H9 (cell line): ENCODE results near the gene TCF7L2. TPM values are rescaled to one million over a fixed set of nuclear protein-coding genes. Genes with fewer than 3 reads are reported as not detected.

Experiments used
- DNase-seq: peaks from one replicate; pipeline ENCODE4 v3.0.0-alpha.2; 2017
- H2AFZ ChIP-seq: one replicate; pipeline ENCODE4 v1.6.1; 2013; ENCODE audit warnings: mild to moderate bottlenecking, low read length, control low read depth, moderate library complexity
- H2AK5ac ChIP-seq: 2 replicates; pipeline ENCODE4 v1.6.1; 2013; ENCODE audit warnings: low read length, control low read depth, mixed read lengths; ENCODE audit not compliant: insufficient read length
- H2BK120ac ChIP-seq: one replicate; pipeline ENCODE4 v1.6.1; 2013; ENCODE audit warnings: low read depth, mild to moderate bottlenecking, low read length, control low read depth, inconsistent platforms; ENCODE audit not compliant: poor library complexity, severe bottlenecking
- H2BK12ac ChIP-seq: 2 replicates; pipeline ENCODE4 v1.6.1; 2013; ENCODE audit warnings: low read length, control low read depth, mixed read lengths, low read depth; ENCODE audit not compliant: insufficient read length
- H2BK15ac ChIP-seq: 2 replicates; pipeline ENCODE4 v1.6.1; 2013; ENCODE audit warnings: low read depth, low read length, control low read depth
- H2BK20ac ChIP-seq: one replicate; pipeline ENCODE4 v1.6.1; 2013; ENCODE audit warnings: low read depth, mild to moderate bottlenecking, low read length, control low read depth, inconsistent platforms; ENCODE audit not compliant: poor library complexity, severe bottlenecking
- H2BK5ac ChIP-seq: 2 replicates; pipeline ENCODE4 v1.6.1; 2013; ENCODE audit warnings: low read length, control low read depth, mixed read lengths; ENCODE audit not compliant: insufficient read length
- H3K14ac ChIP-seq: 2 replicates; pipeline ENCODE4 v1.6.1; 2013; ENCODE audit warnings: low read length, control low read depth; ENCODE audit not compliant: insufficient read depth
- H3K18ac ChIP-seq: 2 replicates; pipeline ENCODE4 v1.6.1; 2013; ENCODE audit warnings: low read depth, mild to moderate bottlenecking, mixed read lengths, low read length, control low read depth; ENCODE audit not compliant: insufficient read length
- H3K23ac ChIP-seq: 2 replicates; pipeline ENCODE4 v1.6.1; 2013; ENCODE audit warnings: low read length, control low read depth, mixed read lengths, low read depth; ENCODE audit not compliant: insufficient read length
- H3K23me2 ChIP-seq: 2 replicates; pipeline ENCODE4 v1.6.1; 2013; ENCODE audit warnings: low read depth, mild to moderate bottlenecking, mixed read lengths, low read length, control low read depth; ENCODE audit not compliant: insufficient read length, poor library complexity, severe bottlenecking
- H3K27ac ChIP-seq: 2 replicates; pipeline ENCODE4 v1.5.1; 2013; ENCODE audit warnings: low read length, control low read depth, mixed read lengths, low read depth; ENCODE audit not compliant: insufficient read length
- H3K27me3 ChIP-seq: 2 replicates; pipeline ENCODE4 v1.6.1; 2013; ENCODE audit warnings: low read length, control low read depth, inconsistent platforms; ENCODE audit not compliant: insufficient read depth
- H3K4ac ChIP-seq: 2 replicates; pipeline ENCODE4 v1.6.1; 2013; ENCODE audit warnings: low read depth, mild to moderate bottlenecking, control low read depth, inconsistent platforms, low read length, moderate library complexity
- H3K4me1 ChIP-seq: 2 replicates; pipeline ENCODE4 v1.6.1; 2013; ENCODE audit warnings: low read length, control low read depth, inconsistent platforms; ENCODE audit not compliant: insufficient read depth
- H3K4me2 ChIP-seq: 2 replicates; pipeline ENCODE4 v1.6.1; 2013; ENCODE audit warnings: low read length, control low read depth, mixed read lengths; ENCODE audit not compliant: insufficient read length, insufficient read depth
- H3K56ac ChIP-seq: 2 replicates; pipeline ENCODE4 v1.6.1; 2013; ENCODE audit warnings: low read depth, mild to moderate bottlenecking, mixed read lengths, low read length, control low read depth; ENCODE audit not compliant: insufficient read length
- H3K79me1 ChIP-seq: 2 replicates; pipeline ENCODE4 v1.6.1; 2013; ENCODE audit warnings: low read depth, mild to moderate bottlenecking, moderate library complexity, low read length, control low read depth, inconsistent platforms; ENCODE audit not compliant: insufficient read depth, poor library complexity, severe bottlenecking
- H3K79me2 ChIP-seq: 2 replicates; pipeline ENCODE4 v1.6.1; 2013; ENCODE audit warnings: low read length, control low read depth, inconsistent platforms; ENCODE audit not compliant: insufficient read depth
- H3K9ac ChIP-seq: 2 replicates; pipeline ENCODE4 v1.6.1; 2013; ENCODE audit warnings: low read length, control low read depth, mixed read lengths; ENCODE audit not compliant: insufficient read length; ENCODE audit errors: extremely low read depth
- H3K9me3 ChIP-seq: one replicate; pipeline ENCODE4 v1.6.1; 2013; ENCODE audit warnings: low read depth, low read length, inconsistent platforms; ENCODE audit not compliant: control insufficient read depth
- H3T11ph ChIP-seq: one replicate; pipeline ENCODE4 v1.6.1; 2013; ENCODE audit warnings: mild to moderate bottlenecking, low read length, control low read depth, inconsistent platforms
- H4K20me1 ChIP-seq: one replicate; pipeline ENCODE4 v1.6.1; 2013; ENCODE audit not compliant: control insufficient read depth, insufficient read length, insufficient read depth
- H4K5ac ChIP-seq: 2 replicates; pipeline ENCODE4 v1.6.1; 2013; ENCODE audit warnings: low read depth, mild to moderate bottlenecking, mixed read lengths, low read length, control low read depth; ENCODE audit not compliant: insufficient read length
- H4K8ac ChIP-seq: replicated peaks from 2 replicates; pipeline ENCODE4 v1.6.1; 2013; ENCODE audit warnings: low read length, control low read depth, mixed read lengths, low read depth; ENCODE audit not compliant: insufficient read length
- H4K91ac ChIP-seq: 2 replicates; pipeline ENCODE4 v1.6.1; 2013; ENCODE audit warnings: low read depth, mild to moderate bottlenecking, moderate library complexity, mixed read lengths, low read length, control low read depth; ENCODE audit not compliant: insufficient read length
- H3K27ac Mint-ChIP-seq, 3 experiments: 2 replicates in 2 of 3; 3 replicates in 1 of 3; pipeline ENCODE4 v1.8.0; 2020 to 2021; ENCODE audit warnings: mixed read lengths in 3 of 3, mild to moderate bottlenecking in 1 of 3, moderate library complexity in 1 of 3
- H3K27me3 Mint-ChIP-seq: 2 replicates; pipeline ENCODE4 v1.8.0; 2021; ENCODE audit warnings: low read depth, mild to moderate bottlenecking, moderate library complexity, mixed read lengths
- H3K36me3 Mint-ChIP-seq, 3 experiments: 2 replicates in 2 of 3; 3 replicates in 1 of 3; pipeline ENCODE4 v1.8.0; 2020 to 2021; ENCODE audit warnings: low read depth in 3 of 3, mixed read lengths in 3 of 3; ENCODE audit not compliant: insufficient read depth in 1 of 3
- H3K4me1 Mint-ChIP-seq, 2 experiments: 2 replicates each; pipeline ENCODE4 v1.8.0; 2020; ENCODE audit warnings: mixed read lengths in 2 of 2
- H3K4me3 Mint-ChIP-seq, 2 experiments: 2 replicates in 1 of 2; 3 replicates in 1 of 2; pipeline ENCODE4 v1.8.0; 2020 to 2021; ENCODE audit warnings: mild to moderate bottlenecking in 2 of 2, mixed read lengths in 2 of 2, moderate library complexity in 1 of 2
- H3K9me3 Mint-ChIP-seq, 2 experiments: 2 replicates in 1 of 2; 3 replicates in 1 of 2; pipeline ENCODE4 v1.8.0; 2020; ENCODE audit warnings: mild to moderate bottlenecking in 2 of 2, mixed read lengths in 2 of 2, moderate library complexity in 1 of 2
- WGBS: extraction: QIAGEN DNeasy Blood & Tissue Kit; methylation state at CpG from one replicate; pipeline ENCODE4 v1.1.7; 2013; ENCODE audit warnings: missing lambda C conversion rate, low lambda C conversion rate, mixed read lengths; ENCODE audit not compliant: insufficient read length; ENCODE audit errors: extremely low coverage; 5-methylcytosine and 5-hydroxymethylcytosine counted together
- total RNA-seq: library from RNA; stranded (reverse); gene quantifications from 2 replicates; pipeline ENCODE4 v1.2.1, GENCODE V29; 2021
- TF ChIP-seq, protein P1 (sequence below): fragments of 200-600 bp; sonication (generic); conservative IDR thresholded peaks from 3 replicates; pipeline ENCODE4 v1.8.0; 2021; ENCODE audit warnings: antibody characterized with exemption, mild to moderate bottlenecking

TCF7L2 gene
- total RNA-seq, 1 experiment from 2014 or later: 71.1 TPM

DNA sequence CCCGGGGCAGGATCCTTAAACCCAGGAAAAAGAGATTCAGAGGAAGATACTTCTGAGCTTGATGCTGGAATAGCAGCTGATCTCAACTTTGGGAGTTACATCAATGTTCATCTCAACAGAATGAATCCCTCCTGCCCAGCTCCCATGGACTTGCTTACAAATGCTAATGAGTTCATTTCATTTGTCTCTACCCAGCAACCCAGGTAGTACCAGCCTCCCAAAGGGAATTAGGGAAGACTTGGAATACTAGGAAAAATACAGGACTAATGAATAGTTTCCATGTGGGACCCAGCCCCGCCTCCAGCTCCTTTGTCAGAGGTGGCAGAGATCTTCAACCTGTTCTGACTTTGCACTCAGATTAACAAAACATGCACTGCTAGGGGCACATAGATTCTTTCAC is 22.1 kb upstream of the TCF7L2 start:
- no peaks in the 10 kb centered on the region for H3K79me1 ChIP-seq
- H3K4me1 ChIP-seq: peaks cover 5% of the 10 kb centered on the region; the same call in 1 of the 2 replicates
- no peak overlapping the region for H4K5ac ChIP-seq
- H3K9me3 ChIP-seq: no peaks in the 10 kb centered on the region
- no peak overlapping the region for H3K9ac ChIP-seq
- Mint-ChIP-seq H3K27ac (peak overlapping the region; percentile 50 to 96 (median 93); a peak in 3 of 7 replicates), H3K4me1 (peaks cover 17 to 18% of the 10 kb centered on the region in 2 experiments), H3K36me3 (peaks cover 0 to 10% (median 0%) of the 10 kb centered on the region in 3 experiments; a peak in 2 of 7 replicates), H3K4me3 (no peak overlapping the region; a peak in 1 of 5 replicates), H3K27me3 (no peaks in the 10 kb centered on the region), H3K9me3 (peaks cover 0 to 7% of the 10 kb centered on the region in 2 experiments; a peak in 1 of 5 replicates)
- no peaks in the 10 kb centered on the region for H3K79me2 ChIP-seq
- no peak overlapping the region for H3T11ph ChIP-seq
- no peak overlapping the region for H3K27ac ChIP-seq
- H2BK120ac ChIP-seq: no peak overlapping the region
- no peak overlapping the region for H2AFZ ChIP-seq
- H4K8ac ChIP-seq: no peak overlapping the region
- H3K18ac ChIP-seq: no peak overlapping the region
- H4K91ac ChIP-seq: no peak overlapping the region
- H2AK5ac ChIP-seq: no peak overlapping the region
- H3K23me2 ChIP-seq: no peaks in the 10 kb centered on the region
- H4K20me1 ChIP-seq: no peaks in the 10 kb centered on the region
- no peak overlapping the region for H3K14ac ChIP-seq
- H3K27me3 ChIP-seq: no peaks in the 10 kb centered on the region
- H3K4me2 ChIP-seq: no peak overlapping the region
- WGBS: no CpG with 5 or more reads among the region's 2 CpGs
- H2BK5ac ChIP-seq: no peak overlapping the region
- no peak overlapping the region for H3K56ac ChIP-seq
- no peak overlapping the region for H3K23ac ChIP-seq
- no peak overlapping the region for H2BK20ac ChIP-seq
- no peak for DNase-seq
- H2BK15ac ChIP-seq: no peak overlapping the region
- TF ChIP-seq, protein P1, sequence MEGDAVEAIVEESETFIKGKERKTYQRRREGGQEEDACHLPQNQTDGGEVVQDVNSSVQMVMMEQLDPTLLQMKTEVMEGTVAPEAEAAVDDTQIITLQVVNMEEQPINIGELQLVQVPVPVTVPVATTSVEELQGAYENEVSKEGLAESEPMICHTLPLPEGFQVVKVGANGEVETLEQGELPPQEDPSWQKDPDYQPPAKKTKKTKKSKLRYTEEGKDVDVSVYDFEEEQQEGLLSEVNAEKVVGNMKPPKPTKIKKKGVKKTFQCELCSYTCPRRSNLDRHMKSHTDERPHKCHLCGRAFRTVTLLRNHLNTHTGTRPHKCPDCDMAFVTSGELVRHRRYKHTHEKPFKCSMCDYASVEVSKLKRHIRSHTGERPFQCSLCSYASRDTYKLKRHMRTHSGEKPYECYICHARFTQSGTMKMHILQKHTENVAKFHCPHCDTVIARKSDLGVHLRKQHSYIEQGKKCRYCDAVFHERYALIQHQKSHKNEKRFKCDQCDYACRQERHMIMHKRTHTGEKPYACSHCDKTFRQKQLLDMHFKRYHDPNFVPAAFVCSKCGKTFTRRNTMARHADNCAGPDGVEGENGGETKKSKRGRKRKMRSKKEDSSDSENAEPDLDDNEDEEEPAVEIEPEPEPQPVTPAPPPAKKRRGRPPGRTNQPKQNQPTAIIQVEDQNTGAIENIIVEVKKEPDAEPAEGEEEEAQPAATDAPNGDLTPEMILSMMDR: no peak
- no peak overlapping the region for H3K4ac ChIP-seq
- no peak overlapping the region for H2BK12ac ChIP-seq
